ENCODE data around the gene VPS52. TPM values are rescaled to one million over a fixed set of nuclear protein-coding genes. Genes with fewer than 3 reads are reported as not detected.
A peak's percentile ranks its signal among the peaks of the same experiment; 100 is the strongest.

The VPS52 gene
- total and polyA plus RNA-seq, 9 of the 15 experiments (the other 6 are each of a cell fraction or from before 2014, with no cell fraction given), result 24.4 to 103 (median 40.2) TPM

GRCh38 chr6:33297956-33298772 lies 26.5 kb upstream of the VPS52 start (continued):
- peak; percentile 80 for TF ChIP-seq RFX1 (IDR thresholded peaks at IDR 0.05)
- TF ChIP-seq ZNF316 (IDR thresholded peaks at IDR 0.05), result peak; percentile 52
- no peak for TF ChIP-seq EP300 (IDR thresholded peaks at IDR 0.05; ENCODE audit: low read length)
- peak; percentile 81 for TF ChIP-seq ZBTB7A (IDR thresholded peaks at IDR 0.05; ENCODE audit: borderline replicate concordance, control insufficient read depth, low read depth, low read length)
- 0 out of 2 replicates have a peak, but pooled peaks have one; percentile 60 for TF ChIP-seq MTA1 (IDR thresholded peaks at IDR 0.05; ENCODE audit: borderline replicate concordance)
- peak; percentile 98 for TF ChIP-seq FOXJ2 (tag; IDR thresholded peaks at IDR 0.05)
- peak; percentile 82; the same call in 1 of the 2 replicates for TF ChIP-seq SMARCA5 (IDR thresholded peaks at IDR 0.05)
- TF ChIP-seq NKRF (IDR thresholded peaks at IDR 0.05; ENCODE audit: borderline replicate concordance), result peak; percentile 92
- TF ChIP-seq TGIF2 (CRISPR knock-in tag; IDR thresholded peaks at IDR 0.05), result no peak
- TF ChIP-seq STAG1 (CRISPR knock-in tag; IDR thresholded peaks at IDR 0.05; ENCODE audit: borderline replicate concordance), result no peak
- TF ChIP-seq BCOR (IDR thresholded peaks at IDR 0.05), result peak; percentile 52; the same call in 1 of the 2 replicates
- TF ChIP-seq TCFL5 (CRISPR knock-in tag; conservative IDR thresholded peaks at IDR 0.05), result no peak
- TF ChIP-seq RUNX1 (IDR thresholded peaks at IDR 0.05; ENCODE audit: low read depth), result no peak
- TF ChIP-seq MECOM (CRISPR knock-in tag; IDR thresholded peaks at IDR 0.05), result peak; percentile 58; the same call in 1 of the 2 replicates
- TF ChIP-seq JUND (IDR thresholded peaks at IDR 0.05; ENCODE audit: borderline replicate concordance, low read depth, low read length), result 0 out of 2 replicates have a peak, but pooled peaks have one; percentile 1
- no peak for TF ChIP-seq JUND (tag; IDR thresholded peaks at IDR 0.05; ENCODE audit: borderline replicate concordance, low read depth, low read length)
- TF ChIP-seq HMBOX1 (IDR thresholded peaks at IDR 0.05), result 0 out of 2 replicates have a peak, but pooled peaks have one; percentile 7
- TF ChIP-seq IFI16 (CRISPR knock-in tag; IDR thresholded peaks at IDR 0.05), result no peak
- no peak for TF ChIP-seq CREB1 (IDR thresholded peaks at IDR 0.05)
- TF ChIP-seq CREB1 (CRISPR knock-in tag; IDR thresholded peaks at IDR 0.05), result peak; percentile 36; the same call in 1 of the 2 replicates
- TF ChIP-seq CCNT2 (IDR thresholded peaks at IDR 0.05; ENCODE audit: borderline replicate concordance, extremely low read depth, insufficient read length, low read depth, low read length), result peak; percentile 1
